GM23248 (cell line): ENCODE data around the gene ATG5.

Experiments
- EZH2 ChIP-seq: fragments of 200-600 bp; sonication (generic); IDR thresholded peaks from 2 replicates; pipeline ENCODE4 v1.6.1; 2018; ENCODE audit warnings: antibody characterized with exemption, mild to moderate bottlenecking; ENCODE audit not compliant: insufficient read depth, poor library complexity, severe bottlenecking
- EZH2phosphoT487 ChIP-seq: fragments of 200-600 bp; sonication (generic); IDR thresholded peaks from 2 replicates; pipeline ENCODE4 v1.6.1; 2018; ENCODE audit warnings: antibody characterized with exemption, moderate library complexity, mild to moderate bottlenecking, low read depth; ENCODE audit not compliant: insufficient read depth

DNA sequence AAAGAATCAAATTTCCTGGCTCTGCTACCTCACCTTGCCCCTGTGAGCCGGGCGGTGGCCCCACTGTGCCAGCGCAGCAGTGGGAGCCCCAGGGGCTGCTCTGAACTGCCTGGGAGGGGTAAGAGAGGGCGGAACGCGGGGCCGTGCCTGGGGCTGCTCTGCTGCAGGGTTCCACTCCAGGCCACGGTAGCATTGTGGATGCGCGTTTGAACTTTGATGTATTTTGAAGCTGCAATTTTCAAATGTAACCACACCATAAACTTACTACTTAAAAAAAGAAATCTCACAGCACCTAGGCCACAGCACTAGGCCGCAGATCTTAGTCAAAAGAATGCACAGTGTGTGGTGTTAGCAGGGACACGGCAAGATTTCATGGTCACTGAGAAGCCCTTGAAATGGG, 181.9 kb downstream of the ATG5 start:
- no peak for TF ChIP-seq EZH2
- TF ChIP-seq EZH2phosphoT487: no peak
